MCF 10A (cell line): ENCODE data around the gene NOTO. TPM values are rescaled to one million over a fixed set of nuclear protein-coding genes. Genes with fewer than 3 reads are reported as not detected.

Experiments used
- BruUV-seq: library from RNA; stranded (reverse); fragments of 400-500 nt; replicated peaks from 2 replicates; lab custom pipeline; 2021; lab: Mats Ljungman, UMichigan
- CTCF ChIA-PET: fragments of 300-600 bp; sonication (Branson Sonifier 250); formaldehyde crosslinking; extraction: SDS; loops from one replicate; lab custom pipeline; 2021; ENCODE audit warnings: antibody characterized with exemption, inconsistent platforms; lab: Yijun Ruan, JAX
- POLR2A ChIA-PET: fragments of 300-600, 350-650 bp; sonication (Branson Sonifier 250); formaldehyde crosslinking; extraction: SDS; loops from one replicate; lab custom pipeline; 2020; ENCODE audit warnings: antibody characterized with exemption, inconsistent platforms; lab: Yijun Ruan, JAX
- DNase-seq: peaks from one replicate; pipeline ENCODE4 v3.0.0-alpha.2; 2018; ENCODE audit not compliant: unreplicated experiment
- H3K27ac Mint-ChIP-seq: one replicate; pipeline ENCODE4 v1.8.0; 2022; ENCODE audit warnings: mild to moderate bottlenecking, low read depth, mixed read lengths; ENCODE audit not compliant: unreplicated experiment
- H3K27me3 Mint-ChIP-seq: one replicate; pipeline ENCODE4 v1.8.0; 2022; ENCODE audit warnings: mixed read lengths; ENCODE audit not compliant: insufficient read depth, unreplicated experiment
- H3K36me3 Mint-ChIP-seq: one replicate; pipeline ENCODE4 v1.8.0; 2022; ENCODE audit warnings: mild to moderate bottlenecking, moderate library complexity, mixed read lengths; ENCODE audit not compliant: insufficient read depth, unreplicated experiment
- H3K4me1 Mint-ChIP-seq: one replicate; pipeline ENCODE4 v1.8.0; 2022; ENCODE audit warnings: mixed read lengths; ENCODE audit not compliant: insufficient read depth, unreplicated experiment
- H3K4me3 Mint-ChIP-seq: one replicate; pipeline ENCODE4 v1.8.0; 2022; ENCODE audit warnings: mild to moderate bottlenecking, moderate library complexity, mixed read lengths; ENCODE audit not compliant: unreplicated experiment
- H3K9me3 Mint-ChIP-seq: one replicate; pipeline ENCODE4 v1.8.0; 2022; ENCODE audit warnings: mixed read lengths; ENCODE audit not compliant: unreplicated experiment
- CTCF ChIP-seq: fragments of 200-600 bp; IDR thresholded peaks from one replicate; pipeline ENCODE4 v1.8.0; 2022; ENCODE audit warnings: antibody characterized with exemption, mild to moderate bottlenecking; ENCODE audit not compliant: unreplicated experiment
- intact Hi-C: fragments of 100-400 bp; cut with micrococcal nuclease; formaldehyde crosslinking; loops from 2 replicates; pipeline ENCODE4 v1.14.1; 2022
- total RNA-seq: library from RNA; stranded (reverse); gene quantifications from 2 replicates; pipeline ENCODE4 v1.2.3, GENCODE V29; 2022

The NOTO gene
- total RNA-seq, 1 experiment from 2014 or later: not detected

GRCh38 chr2:73255007-73255644 lies 52.8 kb downstream of the NOTO start:
- Mint-ChIP-seq H3K27me3 (no peaks in the 10 kb centered on the region), H3K9me3 (no peaks in the 10 kb centered on the region), H3K4me1 (no peaks in the 10 kb centered on the region), H3K36me3 (peaks cover 39% of the 10 kb centered on the region), H3K27ac (no peak overlapping the region), H3K4me3 (no peak overlapping the region)
- ChIA-PET CTCF (no interaction called here), POLR2A (interaction anchor here (1.7 to 2.4 kb wide), 2 partner anchors 10 to 21 kb away, joined by 7 to 11 read pairs; partner anchors contain the start of genes CCT7 and PRADC1)
- peak; percentile 77 for DNase-seq
- no TSS peak for BruUV-seq
- no peak for TF ChIP-seq CTCF
- intact Hi-C loops: no loop called here

- no peak for DNase-seq
- ChIA-PET POLR2A (interaction anchor here (1.7 kb wide), 1 partner anchor 11 kb away, joined by 7 read pairs; no protein-coding TSS in a partner anchor), CTCF (interaction anchor here (0.6 to 1.8 kb wide), 3 partner anchors 43 to 487 kb away, joined by 3 to 7 read pairs (median 4); no protein-coding TSS in a partner anchor)
- Mint-ChIP-seq H3K27me3 (no peaks in the 10 kb centered on the region), H3K4me3 (no peak overlapping the region), H3K27ac (no peak overlapping the region), H3K9me3 (no peaks in the 10 kb centered on the region), H3K36me3 (peaks cover 29% of the 10 kb centered on the region), H3K4me1 (no peaks in the 10 kb centered on the region)
- no TSS peak for BruUV-seq
- intact Hi-C loops: no loop called here
- no peak for TF ChIP-seq CTCF
These were observed 53.7 kb downstream of the NOTO start for GRCh38 chr2:73255907-73256617.

- no peak for DNase-seq
- Mint-ChIP-seq H3K36me3 (peaks cover 24% of the 10 kb centered on the region), H3K27me3 (no peaks in the 10 kb centered on the region), H3K27ac (no peak overlapping the region), H3K9me3 (no peaks in the 10 kb centered on the region), H3K4me3 (no peak overlapping the region), H3K4me1 (no peaks in the 10 kb centered on the region)
- ChIA-PET CTCF (interaction anchor here (1.1 to 1.8 kb wide), 2 partner anchors 44 to 488 kb away, joined by 4 to 7 read pairs; no protein-coding TSS in a partner anchor), POLR2A (no interaction called here)
- BruUV-seq: no TSS peak
- intact Hi-C loops: no loop called here
- no peak for TF ChIP-seq CTCF
These were observed 54.2 kb downstream of the NOTO start for GRCh38 chr2:73256618-73256922.

GRCh38 chr2:73257021-73257420 lies 54.6 kb downstream of the NOTO start:
- ChIA-PET CTCF (interaction anchor here (0.8 to 1.8 kb wide), 4 partner anchors 10 to 100 kb away, joined by 3 to 7 read pairs (median 4); no protein-coding TSS in a partner anchor), POLR2A (no interaction called here)
- BruUV-seq: no TSS peak
- peaks cover 20% of the 10 kb centered on the region for H3K36me3 Mint-ChIP-seq
- intact Hi-C loops: no loop called here
- no peaks in the 10 kb centered on the region for H3K9me3 Mint-ChIP-seq
- H3K27ac Mint-ChIP-seq: no peak overlapping the region
- no peak overlapping the region for H3K4me3 Mint-ChIP-seq
- DNase-seq: no peak
- H3K27me3 Mint-ChIP-seq: no peaks in the 10 kb centered on the region
- H3K4me1 Mint-ChIP-seq: no peaks in the 10 kb centered on the region
- TF ChIP-seq CTCF: no peak
